HEK293 (cell line): ENCODE data around the gene NCBP1.

Experiments
- CTCF ChIA-PET: fragments of 350-600 bp; formaldehyde crosslinking; extraction: SDS; loops from one replicate; lab custom pipeline; 2021; ENCODE audit warnings: antibody characterized with exemption; lab: Yijun Ruan, JAX
- POLR2A ChIA-PET: fragments of 300-600 bp; formaldehyde crosslinking; extraction: SDS; loops from one replicate; lab custom pipeline; 2020; ENCODE audit warnings: antibody characterized with exemption, inconsistent platforms; lab: Yijun Ruan, JAX
- H3K27ac ChIP-seq: fragments of 200-500 bp; sonication (Bioruptor generic); 2 replicates; pipeline ENCODE4 v1.5.1; 2014; ENCODE audit warnings: low read depth, low read length, control low read depth, inconsistent platforms; ENCODE audit errors: extremely low read depth
- H3K36me3 ChIP-seq, 2 experiments: fragments of 200-500 bp in 1 of 2; sonication (Bioruptor generic) in 1 of 2; 1 replicate in 1 of 2; 2 replicates in 1 of 2; pipeline ENCODE4 v1.5.1; 2014 to 2017; ENCODE audit warnings: inconsistent platforms in 2 of 2, low read length in 2 of 2; ENCODE audit not compliant: control insufficient read depth in 2 of 2, insufficient read depth in 1 of 2
- H3K4me1 ChIP-seq: fragments of 200-500 bp; sonication (Bioruptor generic); 2 replicates; pipeline ENCODE4 v1.5.1; 2014; ENCODE audit warnings: mild to moderate bottlenecking, low read length, inconsistent platforms; ENCODE audit not compliant: control insufficient read depth, insufficient read depth
- H3K4me3 ChIP-seq: 2 replicates; pipeline ENCODE4 v1.5.1; 2011; ENCODE audit warnings: low read depth, mild to moderate bottlenecking, control low read depth, low read length, moderate library complexity
- H3K9me3 ChIP-seq: fragments of 200-500 bp; sonication (Bioruptor generic); 2 replicates; pipeline ENCODE4 v1.5.1; 2014; ENCODE audit warnings: low read depth, low read length, inconsistent platforms; ENCODE audit not compliant: control insufficient read depth, insufficient read depth
- HOXA7 ChIP-seq: sonication (generic); formaldehyde crosslinking; IDR thresholded peaks from 2 replicates; pipeline ENCODE4 v1.8.1; 2022; ENCODE audit warnings: missing genetic modification reagents, borderline replicate concordance
- MEIS1 ChIP-seq: sonication (generic); formaldehyde crosslinking; IDR thresholded peaks from 2 replicates; pipeline ENCODE4 v1.8.1; 2022; ENCODE audit warnings: missing genetic modification reagents, mild to moderate bottlenecking, borderline replicate concordance
- SP3 ChIP-seq: fragments of 450-650 bp; formaldehyde crosslinking; IDR thresholded peaks from 2 replicates; pipeline ENCODE4 v1.5.1; 2016; ENCODE audit warnings: missing biosample characterization, missing genetic modification characterization
- ZEB2 ChIP-seq: fragments of 450-650 bp; formaldehyde crosslinking; IDR thresholded peaks from 2 replicates; pipeline ENCODE4 v1.5.1; 2016; ENCODE audit warnings: missing biosample characterization, missing genetic modification characterization
- ZNF112 ChIP-seq: fragments of 450-650 bp; formaldehyde crosslinking; IDR thresholded peaks from 2 replicates; pipeline ENCODE4 v1.5.0; 2017; ENCODE audit warnings: missing biosample characterization, missing genetic modification characterization
- ZNF138 ChIP-seq: fragments of 450-650 bp; formaldehyde crosslinking; IDR thresholded peaks from 2 replicates; pipeline ENCODE4 v1.5.1; 2016; ENCODE audit warnings: missing biosample characterization, missing genetic modification characterization, borderline replicate concordance
- ZNF16 ChIP-seq: fragments of 450-650 bp; formaldehyde crosslinking; IDR thresholded peaks from 2 replicates; pipeline ENCODE4 v1.5.1; 2016; ENCODE audit warnings: low read depth, missing biosample characterization, missing genetic modification characterization
- ZNF169 ChIP-seq: fragments of 450-650 bp; formaldehyde crosslinking; IDR thresholded peaks from 2 replicates; pipeline ENCODE4 v1.5.1; 2016; ENCODE audit warnings: missing biosample characterization, missing genetic modification characterization
- ZNF174 ChIP-seq: fragments of 450-650 bp; formaldehyde crosslinking; IDR thresholded peaks from 2 replicates; pipeline ENCODE4 v1.5.0; 2017; ENCODE audit warnings: missing biosample characterization, mild to moderate bottlenecking, missing genetic modification characterization
- ZNF24 ChIP-seq: fragments of 450-650 bp; formaldehyde crosslinking; IDR thresholded peaks from 2 replicates; pipeline ENCODE4 v1.5.1; 2016; ENCODE audit warnings: missing biosample characterization, missing genetic modification characterization
- ZNF274 ChIP-seq, 2 experiments: fragments of 200-500 bp in 1 of 2; fragments of 450-650 bp in 1 of 2; sonication (Bioruptor generic) in 1 of 2; formaldehyde crosslinking in 1 of 2; IDR thresholded peaks; 2 replicates each; pipeline versions ENCODE4 v1.5.1 to v1.6.1; 2014 to 2016; ENCODE audit warnings: borderline replicate concordance in 1 of 2, inconsistent platforms in 1 of 2, low read length in 1 of 2, missing biosample characterization in 1 of 2, missing genetic modification characterization in 1 of 2
- ZNF404 ChIP-seq: fragments of 450-650 bp; formaldehyde crosslinking; IDR thresholded peaks from 2 replicates; pipeline ENCODE4 v1.5.1; 2017; ENCODE audit warnings: missing biosample characterization, missing genetic modification characterization
- ZNF596 ChIP-seq: fragments of 450-650 bp; IDR thresholded peaks from 2 replicates; pipeline ENCODE4 v1.5.0; 2018; ENCODE audit warnings: missing biosample characterization, mild to moderate bottlenecking, missing genetic modification characterization, moderate library complexity
- ZNF660 ChIP-seq: fragments of 450-650 bp; IDR thresholded peaks from 2 replicates; pipeline ENCODE4 v1.5.1; 2018; ENCODE audit warnings: missing biosample characterization, mild to moderate bottlenecking, missing genetic modification characterization
- ZNF677 ChIP-seq: fragments of 450-650 bp; IDR thresholded peaks from 2 replicates; pipeline ENCODE4 v1.5.0; 2018; ENCODE audit warnings: missing biosample characterization, mild to moderate bottlenecking, missing genetic modification characterization, moderate library complexity
- ZNF707 ChIP-seq: fragments of 450-650 bp; formaldehyde crosslinking; IDR thresholded peaks from 2 replicates; pipeline ENCODE4 v1.5.1; 2016; ENCODE audit warnings: missing biosample characterization, missing genetic modification characterization
- ZNF777 ChIP-seq: fragments of 450-650 bp; formaldehyde crosslinking; IDR thresholded peaks from 2 replicates; pipeline ENCODE4 v1.5.1; 2017; ENCODE audit warnings: missing biosample characterization, missing genetic modification characterization, borderline replicate concordance
- ZNF785 ChIP-seq: fragments of 450-650 bp; formaldehyde crosslinking; IDR thresholded peaks from 2 replicates; pipeline ENCODE4 v1.5.1; 2016; ENCODE audit warnings: missing biosample characterization, missing genetic modification characterization
- ZNF792 ChIP-seq: fragments of 450-650 bp; formaldehyde crosslinking; IDR thresholded peaks from 2 replicates; pipeline ENCODE4 v1.5.1; 2016; ENCODE audit warnings: missing biosample characterization, missing genetic modification characterization
- TF ChIP-seq, protein P1 (sequence below): fragments of 450-650 bp; formaldehyde crosslinking; IDR thresholded peaks from 2 replicates; pipeline ENCODE4 v1.5.1; 2016; ENCODE audit warnings: missing biosample characterization, missing genetic modification characterization, borderline replicate concordance
- TF ChIP-seq, protein P2 (sequence below): fragments of 450-650 bp; formaldehyde crosslinking; IDR thresholded peaks from 2 replicates; pipeline ENCODE4 v1.5.1; 2016; ENCODE audit warnings: missing biosample characterization, missing genetic modification characterization
- TF ChIP-seq, protein P3 (sequence below): fragments of 450-650 bp; formaldehyde crosslinking; IDR thresholded peaks from 2 replicates; pipeline ENCODE4 v1.5.1; 2017; ENCODE audit warnings: missing biosample characterization, missing genetic modification characterization
- TF ChIP-seq, protein P4 (sequence below): fragments of 450-650 bp; formaldehyde crosslinking; IDR thresholded peaks from 2 replicates; pipeline ENCODE4 v1.5.1; 2016; ENCODE audit warnings: missing biosample characterization, missing genetic modification characterization
- TF ChIP-seq, protein P5 (sequence below): fragments of 450-650 bp; formaldehyde crosslinking; IDR thresholded peaks from 2 replicates; pipeline ENCODE4 v1.5.1; 2016; ENCODE audit warnings: missing biosample characterization, missing genetic modification characterization
- TF ChIP-seq, protein P6 (sequence below): fragments of 450-650 bp; formaldehyde crosslinking; IDR thresholded peaks from 2 replicates; pipeline ENCODE4 v1.5.1; 2016; ENCODE audit warnings: missing biosample characterization, missing genetic modification characterization

The NCBP1 gene

DNA sequence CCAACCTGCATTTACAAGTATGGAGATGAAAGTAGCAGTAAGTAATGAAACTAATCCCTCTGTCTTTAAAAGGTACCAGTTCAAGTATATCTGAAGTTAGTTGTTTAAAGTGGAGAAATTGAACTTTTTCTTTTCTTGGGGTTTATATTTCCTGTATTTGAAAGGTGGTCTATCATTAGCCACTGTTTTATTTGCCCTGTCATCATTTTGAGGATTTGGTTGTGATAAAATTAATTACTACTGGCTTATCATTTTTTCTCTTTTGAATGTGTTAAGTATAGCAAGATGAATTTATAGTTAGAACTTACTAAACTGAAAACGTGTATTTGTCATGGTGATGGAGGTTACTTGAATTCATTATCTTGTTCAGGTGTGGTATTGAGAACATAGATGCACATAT is 25.1 kb downstream of the NCBP1 start (continued):
- TF ChIP-seq, protein P1, sequence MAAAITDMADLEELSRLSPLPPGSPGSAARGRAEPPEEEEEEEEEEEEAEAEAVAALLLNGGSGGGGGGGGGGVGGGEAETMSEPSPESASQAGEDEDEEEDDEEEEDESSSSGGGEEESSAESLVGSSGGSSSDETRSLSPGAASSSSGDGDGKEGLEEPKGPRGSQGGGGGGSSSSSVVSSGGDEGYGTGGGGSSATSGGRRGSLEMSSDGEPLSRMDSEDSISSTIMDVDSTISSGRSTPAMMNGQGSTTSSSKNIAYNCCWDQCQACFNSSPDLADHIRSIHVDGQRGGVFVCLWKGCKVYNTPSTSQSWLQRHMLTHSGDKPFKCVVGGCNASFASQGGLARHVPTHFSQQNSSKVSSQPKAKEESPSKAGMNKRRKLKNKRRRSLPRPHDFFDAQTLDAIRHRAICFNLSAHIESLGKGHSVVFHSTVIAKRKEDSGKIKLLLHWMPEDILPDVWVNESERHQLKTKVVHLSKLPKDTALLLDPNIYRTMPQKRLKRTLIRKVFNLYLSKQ (tag by site-specific recombination), result no peak
- TF ChIP-seq ZNF777 (tag by site-specific recombination), result no peak
- TF ChIP-seq ZEB2 (tag by site-specific recombination), result no peak
- TF ChIP-seq, protein P2, sequence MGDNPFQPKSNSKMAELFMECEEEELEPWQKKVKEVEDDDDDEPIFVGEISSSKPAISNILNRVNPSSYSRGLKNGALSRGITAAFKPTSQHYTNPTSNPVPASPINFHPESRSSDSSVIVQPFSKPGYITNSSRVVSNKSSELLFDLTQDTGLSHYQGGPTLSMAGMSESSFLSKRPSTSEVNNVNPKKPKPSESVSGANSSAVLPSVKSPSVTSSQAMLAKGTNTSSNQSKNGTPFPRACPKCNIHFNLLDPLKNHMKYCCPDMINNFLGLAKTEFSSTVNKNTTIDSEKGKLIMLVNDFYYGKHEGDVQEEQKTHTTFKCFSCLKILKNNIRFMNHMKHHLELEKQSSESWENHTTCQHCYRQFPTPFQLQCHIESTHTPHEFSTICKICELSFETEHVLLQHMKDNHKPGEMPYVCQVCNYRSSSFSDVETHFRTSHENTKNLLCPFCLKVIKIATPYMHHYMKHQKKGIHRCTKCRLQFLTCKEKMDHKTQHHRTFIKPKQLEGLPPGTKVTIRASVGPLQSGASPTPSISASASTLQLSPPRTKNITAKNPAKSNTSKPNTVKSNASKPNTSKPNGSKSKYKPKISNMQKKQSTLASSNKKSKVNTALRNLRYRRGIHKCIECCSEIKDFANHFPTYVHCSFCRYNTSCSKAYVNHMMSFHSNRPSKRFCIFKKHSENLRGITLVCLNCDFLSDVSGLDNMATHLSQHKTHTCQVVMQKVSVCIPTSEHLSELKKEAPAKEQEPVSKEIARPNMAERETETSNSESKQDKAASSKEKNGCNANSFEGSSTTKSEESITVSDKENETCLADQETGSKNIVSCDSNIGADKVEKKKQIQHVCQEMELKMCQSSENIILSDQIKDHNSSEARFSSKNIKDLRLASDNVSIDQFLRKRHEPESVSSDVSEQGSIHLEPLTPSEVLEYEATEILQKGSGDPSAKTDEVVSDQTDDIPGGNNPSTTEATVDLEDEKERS, result no peak

DNA sequence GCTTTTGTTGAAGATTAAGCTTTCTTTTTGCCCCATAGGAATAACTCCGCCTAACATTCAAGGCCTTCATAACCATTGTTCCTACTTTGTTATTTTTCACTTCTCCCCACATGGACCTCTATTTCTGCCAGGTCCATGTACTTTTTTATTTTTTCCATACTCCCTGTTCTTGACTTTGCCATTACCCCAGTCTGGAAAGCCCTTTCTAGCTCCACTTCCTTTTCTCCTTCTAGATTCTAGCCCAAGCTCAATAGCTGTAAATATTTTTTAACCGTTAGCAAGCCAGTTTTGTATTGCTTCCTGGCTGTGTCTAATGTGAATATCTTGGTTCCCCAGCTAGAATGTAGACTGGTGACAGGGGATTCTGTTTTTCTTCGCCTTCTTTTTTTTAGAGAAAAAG is 26.1 kb downstream of the NCBP1 start:
- H3K36me3 ChIP-seq, result peaks cover 39 to 91% of the 10 kb centered on the region in 2 experiments
- TF ChIP-seq ZNF169 (tag by site-specific recombination), result no peak
- no peak for TF ChIP-seq HOXA7 (CRISPR knock-in tag)
- no peak for TF ChIP-seq ZNF707 (tag by site-specific recombination)
- TF ChIP-seq, protein P3, sequence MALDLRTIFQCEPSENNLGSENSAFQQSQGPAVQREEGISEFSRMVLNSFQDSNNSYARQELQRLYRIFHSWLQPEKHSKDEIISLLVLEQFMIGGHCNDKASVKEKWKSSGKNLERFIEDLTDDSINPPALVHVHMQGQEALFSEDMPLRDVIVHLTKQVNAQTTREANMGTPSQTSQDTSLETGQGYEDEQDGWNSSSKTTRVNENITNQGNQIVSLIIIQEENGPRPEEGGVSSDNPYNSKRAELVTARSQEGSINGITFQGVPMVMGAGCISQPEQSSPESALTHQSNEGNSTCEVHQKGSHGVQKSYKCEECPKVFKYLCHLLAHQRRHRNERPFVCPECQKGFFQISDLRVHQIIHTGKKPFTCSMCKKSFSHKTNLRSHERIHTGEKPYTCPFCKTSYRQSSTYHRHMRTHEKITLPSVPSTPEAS (tag by site-specific recombination), result no peak
- TF ChIP-seq ZNF138 (tag by site-specific recombination), result no peak
- no peak for TF ChIP-seq ZNF16 (tag by site-specific recombination)
- TF ChIP-seq MEIS1 (CRISPR knock-in tag), result no peak
- TF ChIP-seq, protein P4, sequence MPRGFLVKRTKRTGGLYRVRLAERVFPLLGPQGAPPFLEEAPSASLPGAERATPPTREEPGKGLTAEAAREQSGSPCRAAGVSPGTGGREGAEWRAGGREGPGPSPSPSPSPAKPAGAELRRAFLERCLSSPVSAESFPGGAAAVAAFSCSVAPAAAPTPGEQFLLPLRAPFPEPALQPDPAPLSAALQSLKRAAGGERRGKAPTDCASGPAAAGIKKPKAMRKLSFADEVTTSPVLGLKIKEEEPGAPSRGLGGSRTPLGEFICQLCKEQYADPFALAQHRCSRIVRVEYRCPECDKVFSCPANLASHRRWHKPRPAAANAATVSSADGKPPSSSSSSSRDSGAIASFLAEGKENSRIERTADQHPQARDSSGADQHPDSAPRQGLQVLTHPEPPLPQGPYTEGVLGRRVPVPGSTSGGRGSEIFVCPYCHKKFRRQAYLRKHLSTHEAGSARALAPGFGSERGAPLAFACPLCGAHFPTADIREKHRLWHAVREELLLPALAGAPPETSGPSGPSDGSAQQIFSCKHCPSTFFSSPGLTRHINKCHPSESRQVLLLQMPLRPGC, result no peak
- TF ChIP-seq, protein P5, sequence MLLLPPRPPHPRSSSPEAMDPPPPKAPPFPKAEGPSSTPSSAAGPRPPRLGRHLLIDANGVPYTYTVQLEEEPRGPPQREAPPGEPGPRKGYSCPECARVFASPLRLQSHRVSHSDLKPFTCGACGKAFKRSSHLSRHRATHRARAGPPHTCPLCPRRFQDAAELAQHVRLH (tag by site-specific recombination), result no peak
- TF ChIP-seq ZNF792, result no peak
- POLR2A ChIA-PET, result no interaction called here

DNA sequence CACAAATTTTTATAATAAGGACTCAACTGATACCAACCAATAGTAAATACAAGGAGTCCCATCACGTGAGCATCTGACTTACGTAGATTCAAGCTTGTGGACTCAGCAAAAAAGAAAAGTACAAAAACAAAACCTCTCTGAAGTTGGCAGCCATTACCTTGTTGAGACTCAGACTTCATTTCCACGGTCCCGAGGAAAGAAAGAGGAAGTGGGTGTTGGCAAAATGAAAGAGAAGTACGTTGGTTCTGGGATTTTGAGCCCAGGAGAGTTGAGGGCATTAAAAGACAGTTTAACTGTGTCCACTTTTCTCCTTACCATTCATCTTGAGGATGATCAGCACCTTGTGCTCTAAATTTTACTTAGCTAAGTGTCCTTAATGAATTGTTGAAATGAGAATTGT is 26.7 kb downstream of the NCBP1 start:
- no peaks in the 10 kb centered on the region for H3K4me1 ChIP-seq
- CTCF ChIA-PET, result no interaction called here
- TF ChIP-seq ZNF274 (IDR thresholded peaks at IDR 0.05; ENCODE audit: low read length) (no peak), ZNF274 (tag by site-specific recombination; IDR thresholded peaks at IDR 0.05; ENCODE audit: borderline replicate concordance) (no peak), ZNF596 (tag by site-specific recombination) (no peak), SP3 (no peak), ZNF785 (tag by site-specific recombination) (no peak), ZNF677 (no peak), ZNF404 (tag by site-specific recombination) (no peak), ZNF112 (tag by site-specific recombination) (no peak), ZNF660 (no peak), ZNF174 (no peak), ZNF24 (tag by site-specific recombination) (no peak)
- TF ChIP-seq, protein P6, sequence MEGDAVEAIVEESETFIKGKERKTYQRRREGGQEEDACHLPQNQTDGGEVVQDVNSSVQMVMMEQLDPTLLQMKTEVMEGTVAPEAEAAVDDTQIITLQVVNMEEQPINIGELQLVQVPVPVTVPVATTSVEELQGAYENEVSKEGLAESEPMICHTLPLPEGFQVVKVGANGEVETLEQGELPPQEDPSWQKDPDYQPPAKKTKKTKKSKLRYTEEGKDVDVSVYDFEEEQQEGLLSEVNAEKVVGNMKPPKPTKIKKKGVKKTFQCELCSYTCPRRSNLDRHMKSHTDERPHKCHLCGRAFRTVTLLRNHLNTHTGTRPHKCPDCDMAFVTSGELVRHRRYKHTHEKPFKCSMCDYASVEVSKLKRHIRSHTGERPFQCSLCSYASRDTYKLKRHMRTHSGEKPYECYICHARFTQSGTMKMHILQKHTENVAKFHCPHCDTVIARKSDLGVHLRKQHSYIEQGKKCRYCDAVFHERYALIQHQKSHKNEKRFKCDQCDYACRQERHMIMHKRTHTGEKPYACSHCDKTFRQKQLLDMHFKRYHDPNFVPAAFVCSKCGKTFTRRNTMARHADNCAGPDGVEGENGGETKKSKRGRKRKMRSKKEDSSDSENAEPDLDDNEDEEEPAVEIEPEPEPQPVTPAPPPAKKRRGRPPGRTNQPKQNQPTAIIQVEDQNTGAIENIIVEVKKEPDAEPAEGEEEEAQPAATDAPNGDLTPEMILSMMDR (tag by site-specific recombination), result no peak

More for the DNA sequence above, 26.1 kb downstream of the NCBP1 start:
- no peak overlapping the region for H3K4me3 ChIP-seq
- no peaks in the 10 kb centered on the region for H3K4me1 ChIP-seq
- no peaks in the 10 kb centered on the region for H3K9me3 ChIP-seq
- no peak overlapping the region for H3K27ac ChIP-seq
- CTCF ChIA-PET, result interaction anchor here (0.8 kb wide), 1 partner anchor 11 kb away, joined by 3 read pairs; no protein-coding TSS in a partner anchor

More for the DNA sequence above, 26.7 kb downstream of the NCBP1 start:
- Histone ChIP-seq H3K9me3 (no peaks in the 10 kb centered on the region), H3K27ac (no peak overlapping the region), H3K4me3 (no peak overlapping the region), H3K36me3 (peaks cover 35 to 91% of the 10 kb centered on the region in 2 experiments)
- POLR2A ChIA-PET, result no interaction called here
